Rectal smooth muscle tissue (tissue), 1 donor: ENCODE measurements around the gene MRPL14.

Source experiments
- H3K27ac ChIP-seq: one replicate; pipeline ENCODE4 v1.7.0; 2013; ENCODE audit warnings: low read depth, low read length, inconsistent platforms
- H3K27me3 ChIP-seq: one replicate; pipeline ENCODE4 v1.7.0; 2013; ENCODE audit warnings: low read length; ENCODE audit not compliant: control insufficient read depth, insufficient read depth
- H3K36me3 ChIP-seq: one replicate; pipeline ENCODE4 v1.7.0; 2013; ENCODE audit warnings: low read length; ENCODE audit not compliant: control insufficient read depth, insufficient read depth
- H3K4me1 ChIP-seq: one replicate; pipeline ENCODE4 v1.7.0; 2013; ENCODE audit warnings: low read length; ENCODE audit not compliant: control insufficient read depth, insufficient read depth
- H3K4me3 ChIP-seq: one replicate; pipeline ENCODE4 v1.7.0; 2013; ENCODE audit warnings: low read length
- H3K9ac ChIP-seq: one replicate; pipeline ENCODE4 v1.7.0; 2013; ENCODE audit warnings: low read length

The MRPL14 gene

GRCh38 chr6:44076356-44077213, 50.7 kb downstream of the MRPL14 start:
- no peak overlapping the region for H3K27ac ChIP-seq
- H3K27me3 ChIP-seq = no peaks in the 10 kb centered on the region
- H3K36me3 ChIP-seq = no peaks in the 10 kb centered on the region
- no peak overlapping the region for H3K4me3 ChIP-seq
- H3K4me1 ChIP-seq = peaks cover 15% of the 10 kb centered on the region
- no peak overlapping the region for H3K9ac ChIP-seq

- H3K27me3 ChIP-seq = no peaks in the 10 kb centered on the region
- no peak overlapping the region for H3K9ac ChIP-seq
- H3K4me1 ChIP-seq = peaks cover 15% of the 10 kb centered on the region
- no peaks in the 10 kb centered on the region for H3K36me3 ChIP-seq
- no peak overlapping the region for H3K4me3 ChIP-seq
- H3K27ac ChIP-seq = no peak overlapping the region
Observed at GRCh38 chr6:44075647-44076355, 51.5 kb downstream of the MRPL14 start.

- no peak overlapping the region for H3K27ac ChIP-seq
Observed at GRCh38 chr6:44074813-44075646, 52.2 kb downstream of the MRPL14 start.

GRCh38 chr6:44074439-44074812, 52.8 kb downstream of the MRPL14 start:
- H3K4me1 ChIP-seq = peaks cover 15% of the 10 kb centered on the region
- H3K36me3 ChIP-seq = no peaks in the 10 kb centered on the region
- peak overlapping the region; percentile 44 for H3K4me3 ChIP-seq
- H3K27ac ChIP-seq = peak overlapping the region; percentile 18
- H3K9ac ChIP-seq = no peak overlapping the region
- H3K27me3 ChIP-seq = no peaks in the 10 kb centered on the region

More at GRCh38 chr6:44074813-44075646, 52.2 kb downstream of the MRPL14 start:
- Histone ChIP-seq H3K27me3 (no peaks in the 10 kb centered on the region), H3K9ac (no peak overlapping the region), H3K4me1 (peaks cover 15% of the 10 kb centered on the region), H3K36me3 (no peaks in the 10 kb centered on the region), H3K4me3 (no peak overlapping the region)

GRCh38 chr6:44073612-44074438, 53.4 kb downstream of the MRPL14 start:
- no peaks in the 10 kb centered on the region for H3K36me3 ChIP-seq
- H3K4me3 ChIP-seq = peak overlapping the region; percentile 66
- H3K27ac ChIP-seq = peak overlapping the region; percentile 18
- no peaks in the 10 kb centered on the region for H3K27me3 ChIP-seq
- H3K9ac ChIP-seq = no peak overlapping the region
- H3K4me1 ChIP-seq = peaks cover 15% of the 10 kb centered on the region

- Histone ChIP-seq H3K4me1 (peaks cover 15% of the 10 kb centered on the region), H3K36me3 (no peaks in the 10 kb centered on the region), H3K9ac (no peak overlapping the region), H3K27me3 (no peaks in the 10 kb centered on the region), H3K4me3 (peak overlapping the region; percentile 60), H3K27ac (peak overlapping the region; percentile 59)
Observed at GRCh38 chr6:44072959-44073611, 54.2 kb downstream of the MRPL14 start.

GRCh38 chr6:44072452-44072958, 54.7 kb downstream of the MRPL14 start:
- H3K4me1 ChIP-seq = peaks cover 15% of the 10 kb centered on the region
- H3K9ac ChIP-seq = no peak overlapping the region
- peak overlapping the region; percentile 59 for H3K27ac ChIP-seq
- no peaks in the 10 kb centered on the region for H3K36me3 ChIP-seq
- H3K4me3 ChIP-seq = peak overlapping the region; percentile 60
- no peaks in the 10 kb centered on the region for H3K27me3 ChIP-seq

GRCh38 chr6:44071670-44072451, 55.4 kb downstream of the MRPL14 start:
- no peak overlapping the region for H3K27ac ChIP-seq
- peaks cover 14% of the 10 kb centered on the region for H3K4me1 ChIP-seq
- H3K4me3 ChIP-seq = no peak overlapping the region
- no peak overlapping the region for H3K9ac ChIP-seq
- no peaks in the 10 kb centered on the region for H3K27me3 ChIP-seq
- no peaks in the 10 kb centered on the region for H3K36me3 ChIP-seq

GRCh38 chr6:44068607-44069296, 58.5 kb downstream of the MRPL14 start:
- Histone ChIP-seq H3K36me3 (no peaks in the 10 kb centered on the region), H3K4me3 (no peak overlapping the region), H3K4me1 (peaks cover 4% of the 10 kb centered on the region), H3K9ac (no peak overlapping the region), H3K27me3 (no peaks in the 10 kb centered on the region), H3K27ac (no peak overlapping the region)
